K562 (cell line): ENCODE data around the gene PHETA2. TPM values are rescaled to one million over a fixed set of nuclear protein-coding genes. Genes with fewer than 3 reads are reported as not detected.

Experiments
- CBX8 ChIP-seq: fragments of 200-600 bp; sonication (generic); IDR thresholded peaks from 2 replicates; pipeline ENCODE4 v1.6.1; 2012; ENCODE audit warnings: borderline replicate concordance, mixed run types, low read depth, mild to moderate bottlenecking, moderate library complexity, mixed read lengths, low read length, control low read depth, inconsistent platforms; ENCODE audit not compliant: poor library complexity, severe bottlenecking; ENCODE audit errors: extremely low read depth
- CHD2 ChIP-seq: IDR thresholded peaks from 2 replicates; pipeline ENCODE4 v1.6.1; 2011; ENCODE audit warnings: low read depth, low read length
- COPS2 ChIP-seq: fragments of 450-650 bp; conservative IDR thresholded peaks from 2 replicates; pipeline ENCODE4 v1.6.1; 2016; ENCODE audit warnings: mild to moderate bottlenecking, moderate library complexity
- E2F5 ChIP-seq: sonication (generic); formaldehyde crosslinking; IDR thresholded peaks from 2 replicates; pipeline ENCODE4 v1.8.0; 2022; ENCODE audit warnings: mild to moderate bottlenecking, missing genetic modification reagents
- MIER1 ChIP-seq: fragments of 450-650 bp; IDR thresholded peaks from 2 replicates; pipeline ENCODE4 v1.6.1; 2016; ENCODE audit warnings: antibody characterized with exemption, mild to moderate bottlenecking, low read depth
- MNT ChIP-seq, 2 experiments: fragments of 450-650 bp; conservative IDR thresholded peaks; 2 replicates each; pipeline ENCODE4 v1.6.1; 2017; ENCODE audit warnings: mild to moderate bottlenecking in 2 of 2, moderate library complexity in 2 of 2
- POLR3G ChIP-seq: IDR thresholded peaks from 2 replicates; pipeline ENCODE4 v1.6.1; 2011; ENCODE audit not compliant: insufficient read length, insufficient replicate concordance; ENCODE audit errors: extremely low read depth
- ZBTB12 ChIP-seq: fragments of 250-450 bp; sonication (Bioruptor Pico); IDR thresholded peaks from 2 replicates; pipeline ENCODE4 v1.4.0; 2020
- ZNF316 ChIP-seq: fragments of 450-650 bp; IDR thresholded peaks from 2 replicates; pipeline ENCODE4 v1.6.1; 2016
- ZNF507 ChIP-seq: conservative IDR thresholded peaks from 2 replicates; pipeline ENCODE4 v1.6.1; 2017; ENCODE audit warnings: missing genetic modification characterization, missing compliant biosample characterization
- ZNF586 ChIP-seq: fragments of 450-650 bp; formaldehyde crosslinking; conservative IDR thresholded peaks from 2 replicates; pipeline ENCODE4 v1.4.0; 2020; ENCODE audit warnings: mild to moderate bottlenecking, moderate library complexity
- polyA plus RNA-seq, 8 experiments: library from polyadenylated mRNA; depleted of rRNA in 4 of 8; stranded (reverse) in 5 of 8; unstranded in 3 of 8; fragments of >200 nt; fragmentation: Nextera tagmentation in 2 of 8; fragmentation: Illumina TruSeq in 1 of 8; extraction: Ambion mirVana in 2 of 8; extraction: Trizol in 1 of 8; gene quantifications; 2 replicates each; pipeline versions ENCODE4 v1.2.1 to v1.2.3, GENCODE V29; 2011 to 2014; ENCODE audit warnings: inconsistent platforms in 1 of 8, missing spikeins in 1 of 8
- total RNA-seq, 7 experiments: library from RNA; depleted of rRNA in 6 of 7; stranded (reverse); fragments of >200 nt in 6 of 7; fragmentation: Illumina TruSeq in 2 of 7; extraction: Trizol in 2 of 7; gene quantifications; 2 replicates each; pipeline versions ENCODE4 v1.2.1 to v1.2.3, GENCODE V29; 2011 to 2021; ENCODE audit warnings: low replicate concordance in 1 of 7
- TF ChIP-seq, protein P1 (sequence below): sonication (generic); formaldehyde crosslinking; IDR thresholded peaks from 2 replicates; pipeline ENCODE4 v1.8.0; 2023; ENCODE audit warnings: missing genetic modification reagents, mild to moderate bottlenecking, borderline replicate concordance
- TF ChIP-seq, protein P2 (sequence below): fragments of 450-650 bp; IDR thresholded peaks from 2 replicates; pipeline ENCODE4 v1.6.1; 2016
- TF ChIP-seq, protein P3 (sequence below): fragments of 250-450 bp; sonication (Bioruptor Pico); IDR thresholded peaks from 2 replicates; pipeline ENCODE4 v1.5.0; 2020; ENCODE audit warnings: mild to moderate bottlenecking

PHETA2 gene
- total and polyA plus RNA-seq, 9 of the 15 experiments (the other 6 are each of a cell fraction or from before 2014, with no cell fraction given), result 0.07 to 0.22 (median 0.08) TPM; not detected in 5

DNA sequence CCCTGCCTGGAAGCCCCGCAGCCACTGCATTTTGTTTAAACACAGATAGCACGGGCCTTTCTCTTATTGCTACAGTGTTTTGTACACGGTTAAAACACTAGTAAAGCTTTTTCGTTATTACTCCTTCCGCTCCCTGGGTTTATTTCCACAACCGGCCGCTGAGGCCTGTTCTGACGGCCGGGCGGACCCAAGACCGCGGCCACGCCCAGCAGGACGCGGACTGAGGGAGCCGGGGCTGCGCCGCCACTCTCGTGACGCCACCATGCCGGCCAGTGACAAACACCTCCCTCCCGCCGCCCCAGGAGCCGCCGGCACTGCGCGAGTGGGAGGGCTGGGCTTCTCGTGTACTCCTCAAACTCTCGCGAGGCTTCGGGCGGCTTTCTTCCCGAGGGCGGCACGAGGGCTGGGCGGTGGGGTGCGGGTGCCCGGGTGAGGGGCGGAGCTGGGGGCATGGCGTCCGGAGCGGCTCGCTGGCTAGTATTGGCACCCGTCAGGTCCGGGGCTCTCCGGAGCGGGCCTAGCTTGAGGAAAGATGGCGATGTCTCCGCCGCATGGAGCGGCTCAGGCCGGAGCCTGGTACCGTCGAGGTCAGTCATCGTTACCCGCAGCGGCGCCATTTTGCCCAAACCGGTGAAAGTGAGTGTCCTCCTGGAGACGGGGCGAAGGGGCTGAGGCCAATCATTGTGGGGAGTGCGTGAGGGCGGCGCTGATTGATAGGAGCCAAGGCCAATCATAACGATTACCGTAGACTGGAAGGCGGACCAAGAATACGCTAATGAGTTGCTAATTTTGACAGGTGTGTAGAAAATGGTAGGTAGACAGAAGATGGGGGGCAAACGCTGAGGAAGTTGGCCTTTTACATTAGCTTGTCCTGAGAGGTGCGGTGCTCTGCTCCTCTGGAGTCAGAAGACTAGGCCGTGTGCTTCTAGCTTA, 5.5 kb downstream of the PHETA2 start, which contains the start of gene SMDT1 (continued):
- TF ChIP-seq, protein P1, sequence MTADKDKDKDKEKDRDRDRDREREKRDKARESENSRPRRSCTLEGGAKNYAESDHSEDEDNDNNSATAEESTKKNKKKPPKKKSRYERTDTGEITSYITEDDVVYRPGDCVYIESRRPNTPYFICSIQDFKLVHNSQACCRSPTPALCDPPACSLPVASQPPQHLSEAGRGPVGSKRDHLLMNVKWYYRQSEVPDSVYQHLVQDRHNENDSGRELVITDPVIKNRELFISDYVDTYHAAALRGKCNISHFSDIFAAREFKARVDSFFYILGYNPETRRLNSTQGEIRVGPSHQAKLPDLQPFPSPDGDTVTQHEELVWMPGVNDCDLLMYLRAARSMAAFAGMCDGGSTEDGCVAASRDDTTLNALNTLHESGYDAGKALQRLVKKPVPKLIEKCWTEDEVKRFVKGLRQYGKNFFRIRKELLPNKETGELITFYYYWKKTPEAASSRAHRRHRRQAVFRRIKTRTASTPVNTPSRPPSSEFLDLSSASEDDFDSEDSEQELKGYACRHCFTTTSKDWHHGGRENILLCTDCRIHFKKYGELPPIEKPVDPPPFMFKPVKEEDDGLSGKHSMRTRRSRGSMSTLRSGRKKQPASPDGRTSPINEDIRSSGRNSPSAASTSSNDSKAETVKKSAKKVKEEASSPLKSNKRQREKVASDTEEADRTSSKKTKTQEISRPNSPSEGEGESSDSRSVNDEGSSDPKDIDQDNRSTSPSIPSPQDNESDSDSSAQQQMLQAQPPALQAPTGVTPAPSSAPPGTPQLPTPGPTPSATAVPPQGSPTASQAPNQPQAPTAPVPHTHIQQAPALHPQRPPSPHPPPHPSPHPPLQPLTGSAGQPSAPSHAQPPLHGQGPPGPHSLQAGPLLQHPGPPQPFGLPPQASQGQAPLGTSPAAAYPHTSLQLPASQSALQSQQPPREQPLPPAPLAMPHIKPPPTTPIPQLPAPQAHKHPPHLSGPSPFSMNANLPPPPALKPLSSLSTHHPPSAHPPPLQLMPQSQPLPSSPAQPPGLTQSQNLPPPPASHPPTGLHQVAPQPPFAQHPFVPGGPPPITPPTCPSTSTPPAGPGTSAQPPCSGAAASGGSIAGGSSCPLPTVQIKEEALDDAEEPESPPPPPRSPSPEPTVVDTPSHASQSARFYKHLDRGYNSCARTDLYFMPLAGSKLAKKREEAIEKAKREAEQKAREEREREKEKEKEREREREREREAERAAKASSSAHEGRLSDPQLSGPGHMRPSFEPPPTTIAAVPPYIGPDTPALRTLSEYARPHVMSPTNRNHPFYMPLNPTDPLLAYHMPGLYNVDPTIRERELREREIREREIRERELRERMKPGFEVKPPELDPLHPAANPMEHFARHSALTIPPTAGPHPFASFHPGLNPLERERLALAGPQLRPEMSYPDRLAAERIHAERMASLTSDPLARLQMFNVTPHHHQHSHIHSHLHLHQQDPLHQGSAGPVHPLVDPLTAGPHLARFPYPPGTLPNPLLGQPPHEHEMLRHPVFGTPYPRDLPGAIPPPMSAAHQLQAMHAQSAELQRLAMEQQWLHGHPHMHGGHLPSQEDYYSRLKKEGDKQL (CRISPR knock-in tag), result no peak
- TF ChIP-seq CHD2 (peak; percentile 94), MIER1 (no peak), CBX8 (no peak), POLR3G (no peak), ZNF316 (peak; percentile 36; the same call in 1 of the 2 replicates), MNT (conservative IDR thresholded peaks at IDR 0.05) (peak; percentile 81 to 87), ZNF586 (CRISPR knock-in tag) (no peak), ZBTB12 (CRISPR knock-in tag) (peak; percentile 36; the same call in 1 of the 2 replicates), E2F5 (CRISPR knock-in tag) (no peak), COPS2 (no peak), ZNF507 (tag) (no peak)
- TF ChIP-seq, protein P2, sequence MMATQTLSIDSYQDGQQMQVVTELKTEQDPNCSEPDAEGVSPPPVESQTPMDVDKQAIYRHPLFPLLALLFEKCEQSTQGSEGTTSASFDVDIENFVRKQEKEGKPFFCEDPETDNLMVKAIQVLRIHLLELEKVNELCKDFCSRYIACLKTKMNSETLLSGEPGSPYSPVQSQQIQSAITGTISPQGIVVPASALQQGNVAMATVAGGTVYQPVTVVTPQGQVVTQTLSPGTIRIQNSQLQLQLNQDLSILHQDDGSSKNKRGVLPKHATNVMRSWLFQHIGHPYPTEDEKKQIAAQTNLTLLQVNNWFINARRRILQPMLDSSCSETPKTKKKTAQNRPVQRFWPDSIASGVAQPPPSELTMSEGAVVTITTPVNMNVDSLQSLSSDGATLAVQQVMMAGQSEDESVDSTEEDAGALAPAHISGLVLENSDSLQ, result peak; percentile 99
- TF ChIP-seq, protein P3, sequence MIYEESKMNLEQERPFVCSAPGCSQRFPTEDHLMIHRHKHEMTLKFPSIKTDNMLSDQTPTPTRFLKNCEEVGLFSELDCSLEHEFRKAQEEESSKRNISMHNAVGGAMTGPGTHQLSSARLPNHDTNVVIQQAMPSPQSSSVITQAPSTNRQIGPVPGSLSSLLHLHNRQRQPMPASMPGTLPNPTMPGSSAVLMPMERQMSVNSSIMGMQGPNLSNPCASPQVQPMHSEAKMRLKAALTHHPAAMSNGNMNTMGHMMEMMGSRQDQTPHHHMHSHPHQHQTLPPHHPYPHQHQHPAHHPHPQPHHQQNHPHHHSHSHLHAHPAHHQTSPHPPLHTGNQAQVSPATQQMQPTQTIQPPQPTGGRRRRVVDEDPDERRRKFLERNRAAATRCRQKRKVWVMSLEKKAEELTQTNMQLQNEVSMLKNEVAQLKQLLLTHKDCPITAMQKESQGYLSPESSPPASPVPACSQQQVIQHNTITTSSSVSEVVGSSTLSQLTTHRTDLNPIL, result no peak
